SIG-M5 (cell line): ENCODE results near the gene PEPD.

Source experiments
- DNase-seq: peaks from one replicate; lab custom pipeline; 2025; lab: John Stamatoyannopoulos, UW

PEPD gene

GRCh38 chr19:33512021-33512420 lies 9.6 kb downstream of the PEPD start:
- DNase-seq = no peak

GRCh38 chr19:33511346-33511745 lies 10.2 kb downstream of the PEPD start:
- DNase-seq = no peak

- DNase-seq = no peak
Measured at GRCh38 chr19:33510462-33511194, 11.0 kb downstream of the PEPD start.

- no peak for DNase-seq
Measured at GRCh38 chr19:33509774-33510173, 11.8 kb downstream of the PEPD start.

- no peak for DNase-seq
Measured at GRCh38 chr19:33508941-33509614, 12.5 kb downstream of the PEPD start.

- DNase-seq = no peak
Measured at GRCh38 chr19:33508431-33508830, 13.2 kb downstream of the PEPD start.

- DNase-seq = no peak
Measured at GRCh38 chr19:33508009-33508408, 13.6 kb downstream of the PEPD start.

GRCh38 chr19:33507021-33507956 lies 14.3 kb downstream of the PEPD start:
- no peak for DNase-seq

- DNase-seq = no peak
Measured at GRCh38 chr19:33506498-33506897, 15.1 kb downstream of the PEPD start.

- DNase-seq = no peak
Measured at GRCh38 chr19:33505823-33506222, 15.8 kb downstream of the PEPD start.

- DNase-seq = no peak
Measured at GRCh38 chr19:33505148-33505547, 16.4 kb downstream of the PEPD start.

- DNase-seq = no peak
Measured at GRCh38 chr19:33504058-33504444, 17.5 kb downstream of the PEPD start.

GRCh38 chr19:33503433-33504057 lies 18.0 kb downstream of the PEPD start:
- DNase-seq = no peak

GRCh38 chr19:33503030-33503429 lies 18.6 kb downstream of the PEPD start:
- DNase-seq = no peak

- DNase-seq = no peak
Measured at GRCh38 chr19:33502521-33502920, 19.1 kb downstream of the PEPD start.

- no peak for DNase-seq
Measured at GRCh38 chr19:33501693-33502356, 19.8 kb downstream of the PEPD start.

GRCh38 chr19:33500991-33501390 lies 20.6 kb downstream of the PEPD start:
- no peak for DNase-seq

- no peak for DNase-seq
Measured at GRCh38 chr19:33500586-33500985, 21.0 kb downstream of the PEPD start.

GRCh38 chr19:33499671-33500506 lies 21.7 kb downstream of the PEPD start:
- DNase-seq = no peak

- DNase-seq = no peak
Measured at GRCh38 chr19:33499248-33499647, 22.3 kb downstream of the PEPD start.
